HL-60 (cell line): ENCODE results near the gene JDP2.

Experiments
- CTCF ChIP-seq: IDR thresholded peaks from one replicate; pipeline ENCODE4 v1.5.1; 2011; ENCODE audit warnings: low read length, control low read depth, inconsistent platforms; ENCODE audit not compliant: insufficient read depth
- GABPA ChIP-seq: IDR thresholded peaks from 2 replicates; pipeline ENCODE4 v1.6.1; 2012; ENCODE audit warnings: low read depth
- POLR2AphosphoS5 ChIP-seq: IDR thresholded peaks from 2 replicates; pipeline ENCODE4 v1.6.1; 2012; ENCODE audit warnings: low read depth
- REST ChIP-seq: IDR thresholded peaks from 2 replicates; pipeline ENCODE4 v1.6.1; 2012; ENCODE audit warnings: low read depth; ENCODE audit not compliant: insufficient replicate concordance
- SPI1 ChIP-seq: IDR thresholded peaks from 2 replicates; pipeline ENCODE4 v1.6.1; 2012; ENCODE audit warnings: low read depth, mild to moderate bottlenecking, borderline replicate concordance

GRCh38 chr14:75453817-75454434 is 26.1 kb downstream of the JDP2 start:
- TF ChIP-seq CTCF (no peak), POLR2AphosphoS5 (no peak), GABPA (no peak), REST (no peak), SPI1 (no peak)
